ENCODE data around the gene COL23A1.

The COL23A1 gene

DNA sequence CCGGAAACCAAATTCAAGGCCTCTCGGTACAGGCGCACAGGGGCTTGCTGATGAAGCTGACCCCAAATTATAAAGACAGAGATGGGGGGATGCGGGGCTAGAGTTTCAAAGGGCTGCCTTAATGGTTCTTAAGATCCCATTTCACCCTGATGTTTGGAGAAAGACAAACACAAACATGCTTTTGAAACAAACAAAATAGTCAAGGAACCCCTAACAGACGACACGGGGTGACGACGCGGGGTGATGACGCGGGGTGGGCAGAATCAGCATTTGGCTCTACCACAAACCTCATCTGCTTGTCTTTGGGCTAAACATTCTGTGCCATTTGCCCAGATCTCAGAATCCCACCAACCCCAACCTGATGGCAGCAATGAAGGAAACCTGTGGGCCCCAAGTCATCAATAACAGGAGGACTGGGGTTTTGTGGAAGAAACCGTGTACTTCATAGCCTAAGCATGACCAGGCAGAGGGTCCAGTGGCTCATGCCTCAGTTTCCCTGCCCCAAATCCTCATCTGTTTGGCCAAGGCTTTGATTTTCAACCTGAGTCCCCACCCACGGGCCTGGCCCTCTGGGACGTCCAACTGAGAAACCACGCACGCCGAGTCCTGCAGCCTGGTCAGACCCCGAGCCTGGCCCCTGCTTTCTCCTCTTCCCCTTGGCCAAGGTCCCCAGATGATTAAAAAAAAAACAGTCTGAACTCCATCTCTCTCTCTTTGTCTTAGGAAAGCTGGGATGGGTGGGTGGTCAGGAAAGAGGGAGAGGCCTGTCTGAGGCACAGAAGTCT is 148.5 kb downstream of the COL23A1 start:
- no peaks in the 10 kb centered on the region for H3K9me3 ChIP-seq (ENCODE audit: low read length)
- H3K9ac ChIP-seq (ENCODE audit: low read length): no peak overlapping the region
- H3K27ac ChIP-seq (ENCODE audit: low read depth, low read length): no peak overlapping the region
- H3K27me3 ChIP-seq (ENCODE audit: control insufficient read depth in 1 of 2, insufficient read depth in 2 of 2, low read length in 2 of 2): no peaks in the 10 kb centered on the region
- H3K4me3 ChIP-seq (ENCODE audit: low read depth in 1 of 2, low read length in 2 of 2): no peak overlapping the region
- H3K36me3 ChIP-seq (ENCODE audit: insufficient read depth, low read length): no peaks in the 10 kb centered on the region
- H3K4me1 ChIP-seq (ENCODE audit: insufficient read depth, low read length): no peaks in the 10 kb centered on the region

DNA sequence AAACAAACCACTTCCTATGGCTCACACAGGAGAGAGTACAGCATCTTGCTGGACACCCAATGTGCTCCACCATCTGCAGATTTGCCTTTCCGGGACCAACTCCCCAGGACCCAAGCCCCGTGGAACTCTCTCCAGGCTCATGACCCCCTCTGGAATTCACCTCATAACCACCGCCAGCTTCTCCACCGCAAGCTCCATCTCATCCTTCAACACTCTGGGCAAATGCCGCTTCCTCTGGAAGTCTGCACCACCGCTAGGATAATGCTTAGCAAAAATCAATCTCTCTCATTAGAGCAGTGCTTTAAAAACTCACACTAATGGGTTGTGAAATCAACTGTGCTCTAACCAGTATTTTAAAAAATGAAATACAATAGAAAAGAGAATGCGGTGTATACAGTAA is 150.0 kb downstream of the COL23A1 start:
- Histone ChIP-seq H3K36me3 (ENCODE audit: insufficient read depth, low read length) (no peaks in the 10 kb centered on the region), H3K9ac (ENCODE audit: low read length) (no peak overlapping the region), H3K9me3 (ENCODE audit: low read length) (no peaks in the 10 kb centered on the region), H3K4me1 (ENCODE audit: insufficient read depth, low read length) (no peaks in the 10 kb centered on the region), H3K27me3 (ENCODE audit: control insufficient read depth in 1 of 2, insufficient read depth in 2 of 2, low read length in 2 of 2) (no peaks in the 10 kb centered on the region), H3K4me3 (ENCODE audit: low read depth in 1 of 2, low read length in 2 of 2) (no peak overlapping the region), H3K27ac (ENCODE audit: low read depth, low read length) (no peak overlapping the region)

DNA sequence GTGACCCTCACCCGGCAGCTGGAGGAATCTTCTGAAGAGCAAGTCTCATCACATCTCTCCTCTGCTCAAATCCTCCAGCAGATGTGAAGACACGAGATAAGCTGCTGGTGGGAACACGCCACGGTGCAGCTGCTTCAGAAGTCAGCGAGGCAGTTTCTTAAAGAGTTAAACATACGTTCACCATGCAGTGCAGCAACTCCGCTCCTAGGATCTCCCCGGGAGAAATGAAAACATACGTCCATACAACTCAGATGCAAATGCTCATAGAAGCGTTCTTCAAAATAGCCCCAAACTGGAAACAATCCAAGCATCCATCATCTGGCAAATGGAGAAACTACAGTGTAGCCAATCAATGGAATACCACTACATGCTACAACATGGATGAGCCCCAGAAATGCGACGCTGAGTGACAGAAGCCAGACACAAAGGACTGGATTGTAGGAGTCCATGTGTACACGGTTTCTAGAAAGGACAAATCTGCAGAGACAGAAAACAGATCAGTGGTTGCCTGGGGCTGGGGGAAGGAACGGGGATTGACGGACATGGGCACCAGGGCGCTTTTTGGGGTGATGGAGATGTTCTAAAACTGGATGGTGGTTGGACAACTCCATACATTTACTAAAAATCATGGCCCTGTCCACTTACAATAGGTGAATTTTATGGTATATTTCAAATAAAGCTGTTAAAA is 150.6 kb downstream of the COL23A1 start:
- H3K9ac ChIP-seq (ENCODE audit: low read length): no peak overlapping the region
- no peaks in the 10 kb centered on the region for H3K9me3 ChIP-seq (ENCODE audit: low read length)
- H3K4me3 ChIP-seq (ENCODE audit: low read depth in 1 of 2, low read length in 2 of 2): no peak overlapping the region
- H3K4me1 ChIP-seq (ENCODE audit: insufficient read depth, low read length): no peaks in the 10 kb centered on the region
- H3K36me3 ChIP-seq (ENCODE audit: insufficient read depth, low read length): no peaks in the 10 kb centered on the region
- H3K27me3 ChIP-seq (ENCODE audit: control insufficient read depth in 1 of 2, insufficient read depth in 2 of 2, low read length in 2 of 2): peaks cover 0 to 3% of the 10 kb centered on the region in 2 donors
- H3K27ac ChIP-seq (ENCODE audit: low read depth, low read length): no peak overlapping the region

DNA sequence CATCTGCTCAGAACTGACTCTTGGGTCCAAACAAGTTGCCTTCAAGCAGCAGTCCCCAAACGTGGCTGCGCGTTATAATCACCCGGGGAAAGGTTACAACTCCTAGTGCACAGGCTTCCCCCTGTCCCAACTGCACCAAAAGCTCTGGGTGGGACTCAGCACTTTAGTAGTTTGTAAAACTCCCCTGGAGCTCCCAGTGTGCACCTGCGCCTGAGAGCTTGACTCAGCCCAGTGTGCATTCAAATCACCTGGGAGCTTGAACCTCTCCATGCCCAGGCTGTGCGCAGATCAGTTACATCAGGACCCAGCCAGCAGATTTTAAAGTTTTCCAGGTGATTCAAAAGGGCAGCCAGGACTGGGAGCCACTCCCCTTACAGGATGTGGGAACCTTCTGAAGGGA is 151.4 kb downstream of the COL23A1 start:
- H3K9me3 ChIP-seq (ENCODE audit: low read length): no peaks in the 10 kb centered on the region
- no peak overlapping the region for H3K4me3 ChIP-seq (ENCODE audit: low read depth in 1 of 2, low read length in 2 of 2)

DNA sequence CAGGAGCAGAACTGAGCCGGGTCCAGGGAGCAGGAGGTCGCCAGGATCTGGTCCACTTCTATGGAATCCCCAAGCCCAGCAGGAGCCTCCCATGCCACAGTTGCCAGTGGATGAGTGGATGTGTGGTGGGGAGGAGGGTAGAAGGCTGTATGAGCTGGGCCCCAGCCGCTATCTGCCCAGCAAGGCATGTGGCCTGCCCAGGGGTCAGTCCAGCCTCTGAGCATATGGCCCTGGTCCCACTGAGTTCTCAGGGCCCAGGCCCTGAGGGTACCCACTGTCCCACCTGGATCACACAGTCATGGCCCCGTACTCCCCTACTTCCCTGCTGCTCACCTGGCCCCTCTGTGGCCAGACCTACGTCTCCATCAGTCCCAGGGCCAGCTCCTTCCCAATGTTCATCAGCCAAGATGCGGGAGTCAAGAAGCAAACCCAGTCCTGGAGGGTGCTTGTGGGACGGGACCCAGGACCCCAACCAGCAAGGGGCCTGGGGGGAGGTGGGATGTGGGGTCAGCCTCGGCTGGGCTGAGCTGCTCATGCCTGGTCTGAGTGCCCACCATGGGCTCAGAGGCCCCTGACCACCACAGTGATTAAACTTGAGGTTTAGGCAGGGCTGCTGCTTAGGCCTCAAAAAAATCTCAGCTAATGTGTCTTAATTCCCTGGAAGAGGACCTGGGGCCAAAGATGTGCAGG is 152.7 kb downstream of the COL23A1 start:
- no peak overlapping the region for H3K9ac ChIP-seq (ENCODE audit: low read length)
- H3K27ac ChIP-seq (ENCODE audit: low read depth, low read length): no peak overlapping the region
- H3K27me3 ChIP-seq (ENCODE audit: control insufficient read depth in 1 of 2, insufficient read depth in 2 of 2, low read length in 2 of 2): peaks cover 0 to 6% of the 10 kb centered on the region in 2 donors
- H3K9me3 ChIP-seq (ENCODE audit: low read length): no peaks in the 10 kb centered on the region
- H3K4me3 ChIP-seq (ENCODE audit: low read depth in 1 of 2, low read length in 2 of 2): no peak overlapping the region
- no peaks in the 10 kb centered on the region for H3K4me1 ChIP-seq (ENCODE audit: insufficient read depth, low read length)
- H3K36me3 ChIP-seq (ENCODE audit: insufficient read depth, low read length): no peaks in the 10 kb centered on the region

More for the DNA sequence above, 151.4 kb downstream of the COL23A1 start:
- no peak overlapping the region for H3K27ac ChIP-seq (ENCODE audit: low read depth, low read length)
- H3K36me3 ChIP-seq (ENCODE audit: insufficient read depth, low read length): no peaks in the 10 kb centered on the region
- H3K9ac ChIP-seq (ENCODE audit: low read length): no peak overlapping the region
- no peaks in the 10 kb centered on the region for H3K4me1 ChIP-seq (ENCODE audit: insufficient read depth, low read length)
- peaks cover 0 to 6% of the 10 kb centered on the region in 2 donors for H3K27me3 ChIP-seq (ENCODE audit: control insufficient read depth in 1 of 2, insufficient read depth in 2 of 2, low read length in 2 of 2)

DNA sequence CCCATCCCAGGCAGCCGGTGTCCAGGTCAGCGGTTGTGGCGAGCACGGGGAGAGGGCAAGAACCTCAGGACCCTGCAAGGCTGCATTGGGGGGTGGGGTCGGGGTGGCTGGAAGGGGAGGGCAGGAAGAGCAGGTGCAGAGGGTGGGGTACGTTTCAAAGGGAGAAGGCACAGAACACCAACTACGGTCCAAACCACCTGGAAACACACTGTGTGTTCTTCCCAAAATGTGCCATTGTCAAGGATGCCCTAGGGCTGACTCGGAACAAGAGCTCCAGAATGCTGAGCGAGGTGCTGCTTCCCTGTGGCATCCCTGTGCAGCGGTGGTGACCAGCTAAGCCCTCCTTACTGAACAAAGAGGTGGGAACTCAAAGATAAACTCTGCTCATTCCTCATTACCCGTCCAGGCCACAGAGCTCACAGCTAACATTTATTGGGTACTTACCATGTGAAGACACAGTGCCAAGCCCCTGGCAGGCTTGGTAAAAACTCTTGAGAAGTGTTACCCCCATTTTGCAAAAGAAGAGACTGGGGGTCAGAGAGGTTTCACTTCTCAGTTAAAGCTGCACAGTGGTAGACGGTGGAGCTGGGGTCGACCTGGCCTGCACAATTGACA is 153.8 kb downstream of the COL23A1 start:
- Histone ChIP-seq H3K27ac (ENCODE audit: low read depth, low read length) (no peak overlapping the region), H3K36me3 (ENCODE audit: insufficient read depth, low read length) (no peaks in the 10 kb centered on the region), H3K27me3 (ENCODE audit: control insufficient read depth in 1 of 2, insufficient read depth in 2 of 2, low read length in 2 of 2) (peaks cover 0 to 6% of the 10 kb centered on the region in 2 donors), H3K4me1 (ENCODE audit: insufficient read depth, low read length) (no peaks in the 10 kb centered on the region), H3K9ac (ENCODE audit: low read length) (no peak overlapping the region), H3K4me3 (ENCODE audit: low read depth in 1 of 2, low read length in 2 of 2) (no peak overlapping the region), H3K9me3 (ENCODE audit: low read length) (no peaks in the 10 kb centered on the region)

DNA sequence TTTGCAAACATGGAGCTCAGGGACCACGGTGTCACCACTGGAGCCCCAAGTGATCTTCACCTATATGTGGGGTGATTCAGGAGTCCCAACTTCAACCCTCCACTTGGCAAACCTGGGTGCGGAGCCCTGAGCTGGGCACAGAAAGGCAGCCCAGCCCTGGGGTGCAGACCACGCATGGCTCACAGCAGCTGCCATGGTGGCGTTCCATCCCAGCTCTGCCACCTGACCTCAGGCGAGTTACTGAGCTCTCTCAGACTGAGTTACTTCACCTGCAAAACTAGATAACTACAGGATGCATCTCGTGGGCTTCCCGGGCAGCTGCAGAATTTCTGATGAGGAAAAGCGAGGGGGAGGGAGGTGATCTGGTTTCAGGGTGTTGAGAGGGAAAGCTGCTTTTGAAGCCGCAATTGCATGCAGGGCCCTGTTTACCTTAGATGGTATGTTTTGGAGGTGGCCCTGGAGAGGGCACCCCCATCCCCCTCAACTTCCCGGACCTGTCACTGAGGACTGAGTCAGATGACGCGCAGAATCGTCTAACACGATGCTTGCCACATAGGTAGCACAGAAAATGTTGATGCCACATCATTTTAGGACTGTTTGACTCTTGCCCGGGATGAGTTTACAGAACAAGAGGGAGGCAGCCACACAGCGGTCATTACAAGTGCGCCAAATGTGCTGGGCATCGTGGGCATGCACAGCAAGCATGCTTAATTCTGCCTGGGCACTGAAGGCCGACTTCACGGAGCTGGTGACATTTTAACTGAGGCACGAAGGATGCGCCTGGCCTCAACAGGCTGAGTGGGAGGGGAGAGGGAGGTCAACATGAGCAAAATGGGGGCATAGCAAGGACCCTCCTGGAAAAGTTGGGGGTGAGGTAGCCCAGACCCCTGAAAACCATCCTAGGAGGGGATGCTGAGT is 154.6 kb downstream of the COL23A1 start:
- Histone ChIP-seq H3K4me1 (ENCODE audit: insufficient read depth, low read length) (no peaks in the 10 kb centered on the region), H3K36me3 (ENCODE audit: insufficient read depth, low read length) (no peaks in the 10 kb centered on the region), H3K9me3 (ENCODE audit: low read length) (no peaks in the 10 kb centered on the region), H3K27me3 (ENCODE audit: control insufficient read depth in 1 of 2, insufficient read depth in 2 of 2, low read length in 2 of 2) (peaks cover 0 to 6% of the 10 kb centered on the region in 2 donors), H3K4me3 (ENCODE audit: low read depth in 1 of 2, low read length in 2 of 2) (no peak overlapping the region), H3K27ac (ENCODE audit: low read depth, low read length) (no peak overlapping the region), H3K9ac (ENCODE audit: low read length) (no peak overlapping the region)

DNA sequence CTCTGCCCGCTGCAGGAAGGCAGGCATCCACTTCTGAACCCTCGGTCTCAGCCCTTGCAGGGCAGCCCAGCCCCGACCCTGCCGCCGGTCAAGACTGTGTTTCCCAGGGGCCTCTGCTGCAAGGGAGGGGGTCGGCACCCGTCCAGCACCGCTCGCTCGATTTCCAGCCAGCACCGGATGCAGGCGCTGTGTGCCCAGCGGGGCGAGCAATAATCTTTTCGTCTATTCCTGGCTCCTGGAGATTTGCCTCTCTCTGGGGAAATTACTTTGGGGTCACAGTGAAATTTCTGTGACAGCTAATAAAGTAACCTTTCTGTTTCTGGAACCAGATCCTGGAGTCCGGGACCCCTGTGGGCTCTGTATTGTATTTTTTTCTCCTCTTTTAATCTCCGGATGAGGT is 155.3 kb downstream of the COL23A1 start:
- Histone ChIP-seq H3K4me3 (ENCODE audit: low read depth in 1 of 2, low read length in 2 of 2) (no peak overlapping the region), H3K27ac (ENCODE audit: low read depth, low read length) (no peak overlapping the region)

DNA sequence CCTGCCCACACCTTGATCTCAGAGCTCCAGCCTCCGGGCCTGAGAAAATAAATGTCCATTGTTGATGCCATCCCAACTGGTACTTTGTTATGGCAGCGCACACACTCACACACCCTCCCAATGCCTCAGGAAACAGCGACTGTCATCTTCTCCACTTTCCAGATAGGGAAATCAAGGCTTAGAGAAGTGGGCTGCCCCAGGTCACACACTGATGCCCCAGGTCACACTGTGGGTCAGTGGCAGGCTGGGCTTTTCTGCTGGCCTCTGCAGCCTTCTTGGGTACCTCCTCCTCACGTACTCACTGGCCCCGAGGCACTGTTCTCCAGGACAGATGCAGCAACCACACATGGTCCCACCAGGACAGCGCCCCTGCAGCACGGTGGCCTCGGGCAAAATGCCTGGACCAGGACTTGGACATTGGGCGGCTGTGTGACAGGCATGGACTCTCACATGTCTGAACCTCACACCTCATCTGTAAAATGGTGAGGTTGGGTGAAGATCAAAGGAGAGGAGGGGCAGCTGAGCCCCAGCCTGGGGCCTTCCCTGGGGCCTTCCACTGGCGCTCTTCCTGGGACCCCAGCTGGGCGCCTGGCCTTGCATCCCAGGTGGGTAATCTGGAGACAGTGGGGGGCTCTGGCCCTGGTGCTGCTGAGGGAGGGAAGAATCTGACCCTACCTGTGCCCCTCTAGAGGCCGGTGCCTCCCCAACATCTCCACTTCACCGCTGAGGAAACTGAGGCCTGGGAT is 156.0 kb downstream of the COL23A1 start:
- Histone ChIP-seq H3K27ac (ENCODE audit: low read depth, low read length) (no peak overlapping the region), H3K36me3 (ENCODE audit: insufficient read depth, low read length) (no peaks in the 10 kb centered on the region), H3K4me1 (ENCODE audit: insufficient read depth, low read length) (no peaks in the 10 kb centered on the region), H3K4me3 (ENCODE audit: low read depth in 1 of 2, low read length in 2 of 2) (no peak overlapping the region), H3K9me3 (ENCODE audit: low read length) (no peaks in the 10 kb centered on the region), H3K9ac (ENCODE audit: low read length) (no peak overlapping the region), H3K27me3 (ENCODE audit: control insufficient read depth in 1 of 2, insufficient read depth in 2 of 2, low read length in 2 of 2) (peaks cover 0 to 6% of the 10 kb centered on the region in 2 donors)

More for the DNA sequence above, 155.3 kb downstream of the COL23A1 start:
- H3K4me1 ChIP-seq (ENCODE audit: insufficient read depth, low read length): no peaks in the 10 kb centered on the region
- no peaks in the 10 kb centered on the region for H3K9me3 ChIP-seq (ENCODE audit: low read length)
- H3K36me3 ChIP-seq (ENCODE audit: insufficient read depth, low read length): no peaks in the 10 kb centered on the region
- peaks cover 0 to 6% of the 10 kb centered on the region in 2 donors for H3K27me3 ChIP-seq (ENCODE audit: control insufficient read depth in 1 of 2, insufficient read depth in 2 of 2, low read length in 2 of 2)
- H3K9ac ChIP-seq (ENCODE audit: low read length): no peak overlapping the region

DNA sequence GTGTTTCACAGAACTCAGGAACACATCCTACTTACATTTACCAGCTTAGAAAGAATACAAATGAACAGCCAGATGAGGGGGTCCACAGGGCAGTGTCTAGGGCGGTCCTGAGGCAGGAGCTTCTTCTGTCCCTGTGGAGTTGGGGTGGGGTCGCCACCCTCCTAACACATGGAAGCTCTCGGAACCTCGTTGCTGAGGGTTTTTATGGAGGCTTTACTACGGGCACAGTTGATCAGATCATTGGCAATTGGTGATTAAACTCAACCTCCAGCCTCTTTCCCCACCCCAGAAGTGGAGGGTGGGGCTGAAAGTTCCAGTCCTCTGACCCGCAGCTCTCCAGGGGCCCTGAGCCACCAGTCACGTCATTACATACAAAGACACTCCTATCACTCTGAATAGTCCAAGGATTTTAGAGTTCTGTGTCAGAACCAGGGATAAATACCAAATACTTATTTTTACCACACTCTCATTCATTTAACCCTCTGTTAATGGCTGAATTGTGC is 156.9 kb downstream of the COL23A1 start:
- Histone ChIP-seq H3K27me3 (ENCODE audit: control insufficient read depth in 1 of 2, insufficient read depth in 2 of 2, low read length in 2 of 2) (peaks cover 0 to 6% of the 10 kb centered on the region in 2 donors), H3K9me3 (ENCODE audit: low read length) (no peaks in the 10 kb centered on the region), H3K27ac (ENCODE audit: low read depth, low read length) (no peak overlapping the region), H3K4me3 (ENCODE audit: low read depth in 1 of 2, low read length in 2 of 2) (no peak overlapping the region), H3K9ac (ENCODE audit: low read length) (no peak overlapping the region), H3K4me1 (ENCODE audit: insufficient read depth, low read length) (peaks cover 7% of the 10 kb centered on the region), H3K36me3 (ENCODE audit: insufficient read depth, low read length) (no peaks in the 10 kb centered on the region)

Data from muscle layer of colon (tissue), 2 donors.